Tibial nerve (tissue), 4 donors: Measurements from ENCODE around the gene FAM222B.

Experiments
- EP300 ChIP-seq, 2 donors: sonication (generic); formaldehyde crosslinking; IDR thresholded peaks; one replicate each; pipeline ENCODE4 v1.6.1; 2017; ENCODE audit warnings: antibody characterized with exemption in 2 of 2, mild to moderate bottlenecking in 1 of 2
- POLR2A ChIP-seq, 2 donors: fragments of 450-650 bp; IDR thresholded peaks; one replicate each; pipeline ENCODE4 v1.6.1; 2017; ENCODE audit warnings: antibody characterized with exemption in 2 of 2, mild to moderate bottlenecking in 2 of 2, moderate library complexity in 2 of 2
- TF ChIP-seq, protein P1 (sequence below), 5 experiments: fragments of 200-600 bp in 3 of 5; fragments of 450-650 bp in 2 of 5; sonication (generic) in 3 of 5; IDR thresholded peaks; one replicate each; pipeline ENCODE4 v1.5.1; 2016 to 2019; ENCODE audit warnings: antibody characterized with exemption in 5 of 5, mild to moderate bottlenecking in 3 of 5, moderate library complexity in 2 of 5

DNA sequence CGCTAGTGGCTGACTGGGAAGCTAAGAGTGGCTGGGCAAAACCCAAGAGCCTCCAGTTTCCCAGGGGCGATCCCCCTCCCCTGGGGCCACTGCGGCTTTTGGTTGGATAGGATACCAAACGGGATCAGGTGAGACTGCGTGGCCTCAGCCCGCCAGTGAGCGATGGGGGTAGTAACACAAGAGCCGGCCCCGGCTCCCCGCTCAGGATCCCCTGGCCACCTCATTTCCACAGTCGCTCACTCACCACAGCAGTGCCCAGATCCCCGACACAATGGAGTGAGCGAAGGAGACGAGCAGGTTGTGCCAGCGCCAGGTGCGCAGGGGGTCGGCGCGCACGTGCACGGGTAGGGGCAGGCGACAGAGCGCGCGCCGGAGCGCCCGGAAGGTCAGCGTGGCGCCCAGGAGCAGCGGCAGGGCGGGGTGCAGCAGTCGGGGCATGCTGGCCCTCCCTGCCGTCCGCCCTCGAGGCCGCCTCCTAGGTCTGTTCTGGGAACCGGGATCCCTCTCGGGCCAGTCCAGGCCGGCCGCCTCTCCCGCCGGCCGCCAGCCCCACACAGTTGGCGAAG, 116.8 kb downstream of the FAM222B start:
- TF ChIP-seq, protein P1, sequence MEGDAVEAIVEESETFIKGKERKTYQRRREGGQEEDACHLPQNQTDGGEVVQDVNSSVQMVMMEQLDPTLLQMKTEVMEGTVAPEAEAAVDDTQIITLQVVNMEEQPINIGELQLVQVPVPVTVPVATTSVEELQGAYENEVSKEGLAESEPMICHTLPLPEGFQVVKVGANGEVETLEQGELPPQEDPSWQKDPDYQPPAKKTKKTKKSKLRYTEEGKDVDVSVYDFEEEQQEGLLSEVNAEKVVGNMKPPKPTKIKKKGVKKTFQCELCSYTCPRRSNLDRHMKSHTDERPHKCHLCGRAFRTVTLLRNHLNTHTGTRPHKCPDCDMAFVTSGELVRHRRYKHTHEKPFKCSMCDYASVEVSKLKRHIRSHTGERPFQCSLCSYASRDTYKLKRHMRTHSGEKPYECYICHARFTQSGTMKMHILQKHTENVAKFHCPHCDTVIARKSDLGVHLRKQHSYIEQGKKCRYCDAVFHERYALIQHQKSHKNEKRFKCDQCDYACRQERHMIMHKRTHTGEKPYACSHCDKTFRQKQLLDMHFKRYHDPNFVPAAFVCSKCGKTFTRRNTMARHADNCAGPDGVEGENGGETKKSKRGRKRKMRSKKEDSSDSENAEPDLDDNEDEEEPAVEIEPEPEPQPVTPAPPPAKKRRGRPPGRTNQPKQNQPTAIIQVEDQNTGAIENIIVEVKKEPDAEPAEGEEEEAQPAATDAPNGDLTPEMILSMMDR (IDR thresholded peaks at IDR 0.05), result no peak
- TF ChIP-seq EP300 (IDR thresholded peaks at IDR 0.05) (no peak), POLR2A (IDR thresholded peaks at IDR 0.05) (no peak)
